ENCODE results near the gene CBLB. TPM values are rescaled to one million over a fixed set of nuclear protein-coding genes. Genes with fewer than 3 reads are reported as not detected.

The CBLB gene
- total RNA-seq, 2 experiments from 2014 or later, result 142 to 144 TPM

GRCh38 chr3:105674437-105675065 is 194.3 kb downstream of the CBLB start:
- CTCF ChIA-PET, result no interaction called here
- POLR2A ChIA-PET, result no interaction called here

- CTCF ChIA-PET, result no interaction called here
- POLR2A ChIA-PET, result no interaction called here
Measured at GRCh38 chr3:105672996-105673395, 195.8 kb downstream of the CBLB start.

- ChIA-PET CTCF (no interaction called here), POLR2A (no interaction called here)
Measured at GRCh38 chr3:105662306-105662705, 206.5 kb downstream of the CBLB start.

- CTCF ChIA-PET, result interaction anchor here (0.6 kb wide), 1 partner anchor 1027 kb away, joined by 3 read pairs; no protein-coding TSS in a partner anchor
Measured at GRCh38 chr3:105661461-105661860, 207.4 kb downstream of the CBLB start.

GRCh38 chr3:105656651-105657504 is 211.9 kb downstream of the CBLB start:
- POLR2A ChIA-PET, result no interaction called here
- CTCF ChIA-PET, result no interaction called here

More at GRCh38 chr3:105661461-105661860, 207.4 kb downstream of the CBLB start:
- POLR2A ChIA-PET, result no interaction called here

- CTCF ChIA-PET, result no interaction called here
- POLR2A ChIA-PET, result no interaction called here
Measured at GRCh38 chr3:105653868-105654267, 214.9 kb downstream of the CBLB start.

GRCh38 chr3:105653166-105653565 is 215.6 kb downstream of the CBLB start:
- ChIA-PET POLR2A (no interaction called here), CTCF (no interaction called here)

GRCh38 chr3:105649480-105649879 is 219.3 kb downstream of the CBLB start:
- CTCF ChIA-PET, result no interaction called here
- POLR2A ChIA-PET, result no interaction called here

- ChIA-PET POLR2A (no interaction called here), CTCF (no interaction called here)
Measured at GRCh38 chr3:105647047-105647446, 221.8 kb downstream of the CBLB start.

- ChIA-PET POLR2A (no interaction called here), CTCF (no interaction called here)
Measured at GRCh38 chr3:105639131-105639530, 229.7 kb downstream of the CBLB start.

GRCh38 chr3:105634708-105635107 is 234.1 kb downstream of the CBLB start:
- POLR2A ChIA-PET, result no interaction called here
- CTCF ChIA-PET, result no interaction called here

- POLR2A ChIA-PET, result no interaction called here
- CTCF ChIA-PET, result no interaction called here
Measured at GRCh38 chr3:105629718-105630117, 239.1 kb downstream of the CBLB start.

GRCh38 chr3:105626739-105627138 is 242.1 kb downstream of the CBLB start:
- ChIA-PET CTCF (no interaction called here), POLR2A (no interaction called here)

- CTCF ChIA-PET, result no interaction called here
- POLR2A ChIA-PET, result no interaction called here
Measured at GRCh38 chr3:105622169-105622568, 246.6 kb downstream of the CBLB start.

GRCh38 chr3:105620236-105620635 is 248.6 kb downstream of the CBLB start:
- POLR2A ChIA-PET, result no interaction called here
- CTCF ChIA-PET, result no interaction called here

GRCh38 chr3:105619651-105620050 is 249.2 kb downstream of the CBLB start:
- ChIA-PET POLR2A (no interaction called here), CTCF (no interaction called here)

- ChIA-PET CTCF (no interaction called here), POLR2A (no interaction called here)
Measured at GRCh38 chr3:105618556-105618955, 250.3 kb downstream of the CBLB start.

- ChIA-PET POLR2A (no interaction called here), CTCF (no interaction called here)
Measured at GRCh38 chr3:105616374-105617121, 252.3 kb downstream of the CBLB start.

- POLR2A ChIA-PET, result no interaction called here
- CTCF ChIA-PET, result no interaction called here
Measured at GRCh38 chr3:105615814-105616213, 253.0 kb downstream of the CBLB start.

GRCh38 chr3:105614288-105615030 is 254.4 kb downstream of the CBLB start:
- POLR2A ChIA-PET, result no interaction called here
- CTCF ChIA-PET, result no interaction called here
